Kidney epithelial cell (primary cell): ENCODE data around the gene C1QTNF8. TPM values are rescaled to one million over a fixed set of nuclear protein-coding genes. Genes with fewer than 3 reads are reported as not detected.

Experiments used
- DNase-seq: peaks from one replicate; pipeline ENCODE4 v3.0.0-alpha.2; 2010; ENCODE audit warnings: low read depth
- H3K27me3 ChIP-seq: 2 replicates; pipeline ENCODE4 v1.6.0; 2011; ENCODE audit warnings: low read length; ENCODE audit not compliant: control insufficient read depth, insufficient read depth
- H3K36me3 ChIP-seq: 2 replicates; pipeline ENCODE4 v1.5.1; 2011; ENCODE audit warnings: low read length; ENCODE audit not compliant: control insufficient read depth, insufficient read depth
- H3K4me3 ChIP-seq: 2 replicates; pipeline ENCODE4 v1.5.1; 2011; ENCODE audit warnings: low read depth, mild to moderate bottlenecking, control low read depth, low read length
- CTCF ChIP-seq: IDR thresholded peaks from 2 replicates; pipeline ENCODE4 v1.5.1; 2011; ENCODE audit warnings: mild to moderate bottlenecking, moderate library complexity, low read length, control low read depth, inconsistent platforms; ENCODE audit not compliant: insufficient read depth, poor library complexity, severe bottlenecking
- total RNA-seq: library from RNA; depleted of rRNA; stranded (reverse); fragments of >200 nt; gene quantifications from 2 replicates; pipeline ENCODE4 v1.2.3, GENCODE V29; 2015

Gene C1QTNF8
- total RNA-seq, 1 donor from 2014 or later, result not detected

DNA sequence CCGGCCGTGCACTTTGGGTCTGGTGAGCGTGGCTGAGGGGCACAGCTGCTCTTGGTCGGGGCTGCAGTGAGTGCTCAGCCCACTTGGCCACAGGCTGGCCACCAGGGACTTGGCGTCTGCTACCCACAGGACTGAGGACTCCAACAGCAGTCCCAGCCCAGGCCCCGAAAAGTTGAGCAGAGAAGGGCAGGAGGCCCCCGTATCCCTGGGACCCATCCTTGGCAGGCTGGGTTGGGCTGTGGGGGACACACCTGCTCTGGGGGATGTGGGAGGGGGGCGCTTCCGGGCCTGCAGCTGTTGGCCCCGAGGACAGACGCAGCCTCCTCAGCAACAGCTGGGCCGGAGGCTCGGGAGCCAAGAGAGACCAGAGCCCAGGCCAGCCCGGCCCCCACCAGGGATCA, 42.9 kb downstream of the C1QTNF8 start:
- H3K4me3 ChIP-seq, result no peak overlapping the region
- H3K36me3 ChIP-seq, result no peaks in the 10 kb centered on the region
- TF ChIP-seq CTCF, result no peak
- no peak for DNase-seq
- H3K27me3 ChIP-seq, result peaks cover 52% of the 10 kb centered on the region

- no peak for DNase-seq
- no peak for TF ChIP-seq CTCF
Measured at GRCh38 chr16:1052721-1053120, 43.3 kb downstream of the C1QTNF8 start.

DNA sequence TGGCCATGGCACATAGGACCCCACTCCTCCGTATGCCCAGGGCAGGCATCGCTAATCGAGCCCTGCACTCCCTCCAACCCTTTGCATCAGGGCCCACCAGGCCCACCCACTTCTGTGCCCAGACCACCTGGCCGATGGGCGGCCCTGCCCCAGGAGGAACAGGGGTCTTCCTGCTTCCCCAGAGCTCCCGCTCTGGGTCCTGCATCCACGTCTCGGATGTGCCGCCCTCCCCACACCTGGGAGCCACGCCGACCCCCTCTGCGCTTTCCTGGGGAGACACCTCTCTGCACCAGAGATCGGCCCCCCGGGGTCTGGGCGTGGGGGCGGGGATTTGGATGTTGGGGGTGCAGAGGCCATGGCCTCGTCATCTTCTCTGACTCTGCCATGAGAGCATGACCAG, 44.6 kb downstream of the C1QTNF8 start:
- no peak for DNase-seq
- H3K4me3 ChIP-seq, result no peak overlapping the region
- H3K36me3 ChIP-seq, result no peaks in the 10 kb centered on the region
- peaks cover 46% of the 10 kb centered on the region for H3K27me3 ChIP-seq
- no peak for TF ChIP-seq CTCF

More at GRCh38 chr16:1052721-1053120, 43.3 kb downstream of the C1QTNF8 start:
- peaks cover 55% of the 10 kb centered on the region for H3K27me3 ChIP-seq
- H3K36me3 ChIP-seq, result no peaks in the 10 kb centered on the region
- H3K4me3 ChIP-seq, result no peak overlapping the region

GRCh38 chr16:1050921-1051320, 45.1 kb downstream of the C1QTNF8 start:
- H3K4me3 ChIP-seq, result no peak overlapping the region
- DNase-seq, result no peak
- no peak for TF ChIP-seq CTCF
- H3K27me3 ChIP-seq, result peaks cover 47% of the 10 kb centered on the region
- no peaks in the 10 kb centered on the region for H3K36me3 ChIP-seq

GRCh38 chr16:1050516-1050915, 45.5 kb downstream of the C1QTNF8 start:
- H3K36me3 ChIP-seq, result no peaks in the 10 kb centered on the region
- peaks cover 46% of the 10 kb centered on the region for H3K27me3 ChIP-seq
- DNase-seq, result no peak
- H3K4me3 ChIP-seq, result no peak overlapping the region
- no peak for TF ChIP-seq CTCF

DNA sequence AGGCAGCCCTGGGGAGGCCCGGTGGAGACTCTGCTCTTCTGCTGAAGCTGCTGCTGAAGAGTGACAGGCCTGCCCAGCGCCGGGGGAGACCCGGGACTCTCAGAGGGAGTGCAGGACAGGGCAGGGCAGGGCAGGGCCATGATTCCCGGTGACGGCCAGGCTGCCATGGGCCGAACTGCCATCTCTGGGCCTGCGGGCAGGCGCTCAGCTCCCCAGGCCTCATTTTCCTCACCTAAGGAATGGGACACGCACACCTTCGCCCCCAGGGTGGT, 46.1 kb downstream of the C1QTNF8 start:
- H3K27me3 ChIP-seq, result peaks cover 49% of the 10 kb centered on the region
- TF ChIP-seq CTCF, result no peak
- H3K36me3 ChIP-seq, result no peaks in the 10 kb centered on the region
- DNase-seq, result no peak
- no peak overlapping the region for H3K4me3 ChIP-seq
